SK-N-SH treated with all-trans-retinoic acid at 6 μM for 48 hours (cell line): ENCODE results near the gene TMEM143.
"Not testable (repeated sequence)": the region's sequence is repeated elsewhere in the genome, so short reads cannot be mapped to it uniquely, and the experiment has no call there.

Experiments used
- ATAC-seq: fragments of 200-7000 bp; cut with Tn5 transposase; 3 replicates; pipeline ENCODE4 v1.9.1; 2020; ENCODE audit warnings: mild to moderate bottlenecking, moderate library complexity
- ARNTL ChIP-seq: fragments of 450-650 bp; formaldehyde crosslinking; IDR thresholded peaks from 2 replicates; pipeline ENCODE4 v1.5.0; 2020; ENCODE audit warnings: low read depth, mild to moderate bottlenecking, moderate library complexity, borderline replicate concordance
- BACH2 ChIP-seq: fragments of 250-450 bp; sonication (Bioruptor Pico); IDR thresholded peaks from 2 replicates; pipeline ENCODE4 v1.9.0; 2021; ENCODE audit warnings: mild to moderate bottlenecking, borderline replicate concordance
- CREB5 ChIP-seq: fragments of 250-450 bp; sonication (Bioruptor Pico); IDR thresholded peaks from 2 replicates; pipeline ENCODE4 v1.5.1; 2020; ENCODE audit warnings: low read depth, mild to moderate bottlenecking, moderate library complexity
- GLIS3 ChIP-seq: fragments of 250-450 bp; sonication (Bioruptor Pico); IDR thresholded peaks from 2 replicates; pipeline ENCODE4 v1.5.0; 2020; ENCODE audit warnings: mild to moderate bottlenecking, moderate library complexity
- PPARA ChIP-seq: fragments of 250-450 bp; sonication (Bioruptor Pico); IDR thresholded peaks from 2 replicates; pipeline ENCODE4 v1.5.0; 2020; ENCODE audit warnings: mild to moderate bottlenecking, borderline replicate concordance
- RARB ChIP-seq: fragments of 250-450 bp; sonication (Bioruptor Pico); IDR thresholded peaks from 2 replicates; pipeline ENCODE4 v1.8.0; 2021; ENCODE audit warnings: mild to moderate bottlenecking, moderate library complexity
- SNAI2 ChIP-seq: fragments of 250-450 bp; sonication (Bioruptor Pico); IDR thresholded peaks from 2 replicates; pipeline ENCODE4 v1.5.0; 2020; ENCODE audit warnings: mild to moderate bottlenecking, moderate library complexity
- TCF4 ChIP-seq: fragments of 250-450 bp; sonication (Bioruptor Pico); IDR thresholded peaks from 2 replicates; pipeline ENCODE4 v1.8.0; 2021; ENCODE audit warnings: mild to moderate bottlenecking, moderate library complexity, borderline replicate concordance
- TOX ChIP-seq: fragments of 250-450 bp; sonication (Bioruptor Pico); IDR thresholded peaks from 2 replicates; pipeline ENCODE4 v1.8.0; 2021; ENCODE audit warnings: mild to moderate bottlenecking, moderate library complexity, borderline replicate concordance
- ZC3H10 ChIP-seq: fragments of 250-450 bp; sonication (Bioruptor Pico); IDR thresholded peaks from 2 replicates; pipeline ENCODE4 v1.5.1; 2021; ENCODE audit warnings: mild to moderate bottlenecking, moderate library complexity
- ZFP3 ChIP-seq: fragments of 250-450 bp; sonication (Bioruptor Pico); IDR thresholded peaks from 2 replicates; pipeline ENCODE4 v1.5.0; 2020; ENCODE audit warnings: mild to moderate bottlenecking, moderate library complexity
- ZFP30 ChIP-seq: fragments of 450-650 bp; formaldehyde crosslinking; IDR thresholded peaks from 2 replicates; pipeline ENCODE4 v1.5.0; 2022; ENCODE audit warnings: mild to moderate bottlenecking, moderate library complexity
- ZNF565 ChIP-seq: fragments of 450-650 bp; formaldehyde crosslinking; conservative IDR thresholded peaks from 2 replicates; pipeline ENCODE4 v1.5.0; 2020; ENCODE audit warnings: low read depth, mild to moderate bottlenecking, moderate library complexity
- ZNF70 ChIP-seq: fragments of 450-650 bp; formaldehyde crosslinking; IDR thresholded peaks from 2 replicates; pipeline ENCODE4 v1.5.0; 2020; ENCODE audit warnings: mild to moderate bottlenecking, moderate library complexity
- ZNF8 ChIP-seq: fragments of 450-650 bp; formaldehyde crosslinking; IDR thresholded peaks from 2 replicates; pipeline ENCODE4 v1.5.0; 2020; ENCODE audit warnings: mild to moderate bottlenecking, moderate library complexity
- TF ChIP-seq, protein P1 (sequence below): fragments of 250-450 bp; sonication (Bioruptor Pico); IDR thresholded peaks from 2 replicates; pipeline ENCODE4 v1.5.0; 2020; ENCODE audit warnings: mild to moderate bottlenecking, moderate library complexity
- TF ChIP-seq, protein P2 (sequence below): fragments of 250-450 bp; sonication (Bioruptor Pico); IDR thresholded peaks from 2 replicates; pipeline ENCODE4 v1.5.1; 2021; ENCODE audit warnings: mild to moderate bottlenecking, moderate library complexity

TMEM143 gene

DNA sequence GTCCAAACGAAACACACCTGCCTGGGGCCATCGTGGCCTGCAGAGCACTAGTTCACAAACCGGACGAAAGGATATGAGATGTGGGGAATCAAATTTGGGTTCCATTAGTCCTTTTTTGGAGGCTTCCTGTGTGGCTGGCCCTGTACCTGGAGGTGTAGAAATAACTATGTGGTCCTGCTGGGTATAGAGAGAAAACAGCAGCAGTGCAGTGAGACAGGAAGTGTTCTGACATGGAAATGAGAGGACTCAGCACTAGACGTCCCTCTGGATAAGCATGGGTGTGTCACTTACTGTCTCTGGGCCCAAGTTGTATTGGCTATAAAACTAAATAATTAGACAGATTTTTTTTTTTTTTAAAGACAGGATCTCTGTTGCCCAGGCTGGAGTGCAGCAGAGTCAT, 15.3 kb upstream of the TMEM143 start:
- TF ChIP-seq PPARA (CRISPR knock-in tag): no peak
- no peak for TF ChIP-seq ZNF565 (CRISPR knock-in tag)
- no peak; the same call in 1 of the 3 replicates for ATAC-seq

GRCh38 chr19:48378194-48378570, 14.4 kb upstream of the TMEM143 start:
- TF ChIP-seq ZFP3 (no peak), ZNF565 (CRISPR knock-in tag) (no peak), RARB (CRISPR knock-in tag) (no peak)
- TF ChIP-seq, protein P1, sequence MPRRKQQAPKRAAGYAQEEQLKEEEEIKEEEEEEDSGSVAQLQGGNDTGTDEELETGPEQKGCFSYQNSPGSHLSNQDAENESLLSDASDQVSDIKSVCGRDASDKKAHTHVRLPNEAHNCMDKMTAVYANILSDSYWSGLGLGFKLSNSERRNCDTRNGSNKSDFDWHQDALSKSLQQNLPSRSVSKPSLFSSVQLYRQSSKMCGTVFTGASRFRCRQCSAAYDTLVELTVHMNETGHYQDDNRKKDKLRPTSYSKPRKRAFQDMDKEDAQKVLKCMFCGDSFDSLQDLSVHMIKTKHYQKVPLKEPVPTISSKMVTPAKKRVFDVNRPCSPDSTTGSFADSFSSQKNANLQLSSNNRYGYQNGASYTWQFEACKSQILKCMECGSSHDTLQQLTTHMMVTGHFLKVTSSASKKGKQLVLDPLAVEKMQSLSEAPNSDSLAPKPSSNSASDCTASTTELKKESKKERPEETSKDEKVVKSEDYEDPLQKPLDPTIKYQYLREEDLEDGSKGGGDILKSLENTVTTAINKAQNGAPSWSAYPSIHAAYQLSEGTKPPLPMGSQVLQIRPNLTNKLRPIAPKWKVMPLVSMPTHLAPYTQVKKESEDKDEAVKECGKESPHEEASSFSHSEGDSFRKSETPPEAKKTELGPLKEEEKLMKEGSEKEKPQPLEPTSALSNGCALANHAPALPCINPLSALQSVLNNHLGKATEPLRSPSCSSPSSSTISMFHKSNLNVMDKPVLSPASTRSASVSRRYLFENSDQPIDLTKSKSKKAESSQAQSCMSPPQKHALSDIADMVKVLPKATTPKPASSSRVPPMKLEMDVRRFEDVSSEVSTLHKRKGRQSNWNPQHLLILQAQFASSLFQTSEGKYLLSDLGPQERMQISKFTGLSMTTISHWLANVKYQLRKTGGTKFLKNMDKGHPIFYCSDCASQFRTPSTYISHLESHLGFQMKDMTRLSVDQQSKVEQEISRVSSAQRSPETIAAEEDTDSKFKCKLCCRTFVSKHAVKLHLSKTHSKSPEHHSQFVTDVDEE (CRISPR knock-in tag): no peak
- ATAC-seq: no peak

DNA sequence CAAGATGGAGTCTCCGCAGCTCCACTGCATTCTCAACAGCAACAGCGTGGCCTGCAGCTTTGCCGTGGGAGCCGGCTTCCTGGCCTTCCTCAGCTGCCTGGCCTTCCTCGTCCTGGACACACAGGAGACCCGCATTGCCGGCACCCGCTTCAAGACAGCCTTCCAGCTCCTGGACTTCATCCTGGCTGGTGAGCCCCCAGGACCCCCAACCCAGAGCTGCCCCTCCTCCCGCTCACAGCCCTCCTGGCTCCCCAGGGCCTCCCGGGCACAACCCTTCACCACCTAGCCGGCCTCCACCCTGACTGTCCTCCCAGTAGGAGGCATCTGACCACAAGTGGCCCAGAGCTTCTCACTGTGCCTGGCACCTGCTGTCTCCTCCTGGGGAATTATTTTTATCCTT, 9.8 kb upstream of the TMEM143 start:
- no peak for ATAC-seq
- TF ChIP-seq ARNTL (CRISPR knock-in tag): no peak
- no peak for TF ChIP-seq ZC3H10 (CRISPR knock-in tag)
- TF ChIP-seq ZFP3: no peak
- TF ChIP-seq BACH2 (CRISPR knock-in tag): no peak
- no peak for TF ChIP-seq ZFP30
- no peak for TF ChIP-seq SNAI2 (CRISPR knock-in tag)
- TF ChIP-seq, protein P2, sequence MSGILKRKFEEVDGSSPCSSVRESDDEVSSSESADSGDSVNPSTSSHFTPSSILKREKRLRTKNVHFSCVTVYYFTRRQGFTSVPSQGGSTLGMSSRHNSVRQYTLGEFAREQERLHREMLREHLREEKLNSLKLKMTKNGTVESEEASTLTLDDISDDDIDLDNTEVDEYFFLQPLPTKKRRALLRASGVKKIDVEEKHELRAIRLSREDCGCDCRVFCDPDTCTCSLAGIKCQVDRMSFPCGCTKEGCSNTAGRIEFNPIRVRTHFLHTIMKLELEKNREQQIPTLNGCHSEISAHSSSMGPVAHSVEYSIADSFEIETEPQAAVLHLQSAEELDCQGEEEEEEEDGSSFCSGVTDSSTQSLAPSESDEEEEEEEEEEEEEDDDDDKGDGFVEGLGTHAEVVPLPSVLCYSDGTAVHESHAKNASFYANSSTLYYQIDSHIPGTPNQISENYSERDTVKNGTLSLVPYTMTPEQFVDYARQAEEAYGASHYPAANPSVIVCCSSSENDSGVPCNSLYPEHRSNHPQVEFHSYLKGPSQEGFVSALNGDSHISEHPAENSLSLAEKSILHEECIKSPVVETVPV (CRISPR knock-in tag): no peak
- TF ChIP-seq GLIS3 (CRISPR knock-in tag): no peak
- no peak for TF ChIP-seq TCF4 (CRISPR knock-in tag)
- TF ChIP-seq, all 23 proteins: peak for 0

DNA sequence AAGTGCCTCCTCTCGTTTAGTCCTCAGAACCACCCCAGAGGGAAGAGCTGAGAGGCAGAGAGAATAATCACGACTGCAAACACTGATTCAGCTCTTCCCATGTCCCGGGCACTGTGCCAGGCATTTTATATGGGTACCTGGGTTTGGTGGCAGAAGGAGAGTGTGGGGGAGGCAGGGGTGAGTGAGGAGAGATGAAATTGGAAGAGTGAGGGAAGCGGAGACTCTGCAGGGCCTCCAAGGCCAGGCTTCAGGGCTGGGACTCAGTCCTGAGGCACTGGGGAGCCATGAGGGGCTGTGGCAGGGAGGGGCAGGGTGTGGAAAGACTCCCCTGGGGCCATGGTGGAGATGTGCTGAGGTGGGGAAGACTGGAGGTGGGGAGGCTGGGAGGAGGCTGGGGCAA, 9.2 kb upstream of the TMEM143 start:
- no peak; the same call in 2 of the 3 replicates for ATAC-seq
- TF ChIP-seq, protein P2 (CRISPR knock-in tag): no peak
- no peak for TF ChIP-seq ZNF8

DNA sequence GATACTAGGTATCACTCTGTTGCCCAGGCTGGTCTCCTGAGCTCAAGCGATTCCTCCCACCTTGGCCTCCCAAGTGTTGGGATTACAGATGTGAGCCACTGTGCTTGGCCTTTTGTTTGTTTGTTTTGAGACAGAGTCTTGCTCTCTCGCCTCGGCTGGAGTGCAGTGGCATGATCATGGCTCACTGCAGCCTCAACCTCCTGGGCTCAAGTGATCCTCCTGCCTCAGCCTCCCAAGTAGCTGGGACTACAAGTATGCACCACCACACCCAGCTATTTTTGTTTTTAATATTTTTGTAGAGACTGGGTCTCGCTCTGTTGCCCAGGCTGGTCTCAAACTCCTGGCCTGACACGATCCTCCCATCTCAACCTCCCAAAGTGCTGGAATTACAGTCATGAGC, 8.0 kb upstream of the TMEM143 start:
- not testable (repeated sequence) for ATAC-seq

GRCh38 chr19:48371367-48371766, 7.6 kb upstream of the TMEM143 start:
- no peak for TF ChIP-seq CREB5 (CRISPR knock-in tag)
- TF ChIP-seq, all 23 proteins: peak for 0
- ATAC-seq: no peak

GRCh38 chr19:48370955-48371354, 7.2 kb upstream of the TMEM143 start:
- TF ChIP-seq TCF4 (CRISPR knock-in tag) (no peak), ZNF8 (no peak), SNAI2 (CRISPR knock-in tag) (no peak), ZFP30 (no peak), ARNTL (CRISPR knock-in tag) (no peak), ZC3H10 (CRISPR knock-in tag) (no peak), TOX (CRISPR knock-in tag) (no peak), ZNF70 (CRISPR knock-in tag) (no peak), PPARA (CRISPR knock-in tag) (no peak)
- no peak for ATAC-seq
